ENCODE measurements around the gene PPP2R1A. TPM values are rescaled to one million over a fixed set of nuclear protein-coding genes. Genes with fewer than 3 reads are reported as not detected.
"Not testable (repeated sequence)": the region's sequence is repeated elsewhere in the genome, so short reads cannot be mapped to it uniquely, and the experiment has no call there.

PPP2R1A gene
- total RNA-seq, 1 experiment from 2014 or later = 226 TPM

GRCh38 chr19:52198678-52199077 is 8.8 kb downstream of the PPP2R1A start:
- DNase-seq (ENCODE audit: low spot score) = no peak
- in situ Hi-C loops (cut with HindIII; ENCODE audit: low sequenced_read_pairs) = no loop called here

GRCh38 chr19:52200044-52200443 is 10.2 kb downstream of the PPP2R1A start:
- DNase-seq (ENCODE audit: low spot score) = no peak
- in situ Hi-C loops (cut with HindIII; ENCODE audit: low sequenced_read_pairs) = no loop called here

GRCh38 chr19:52200755-52201391 is 11.0 kb downstream of the PPP2R1A start:
- in situ Hi-C loops (cut with HindIII; ENCODE audit: low sequenced_read_pairs); DNase-seq (ENCODE audit: low spot score): not testable (repeated sequence)

GRCh38 chr19:52206481-52206880 is 16.6 kb downstream of the PPP2R1A start:
- in situ Hi-C loops (cut with HindIII; ENCODE audit: low sequenced_read_pairs) = no loop called here
- no peak for DNase-seq (ENCODE audit: low spot score)

GRCh38 chr19:52211203-52211602 is 21.4 kb downstream of the PPP2R1A start:
- no peak for DNase-seq (ENCODE audit: low spot score)
- in situ Hi-C loops (cut with HindIII; ENCODE audit: low sequenced_read_pairs) = no loop called here

GRCh38 chr19:52211926-52212571 is 22.2 kb downstream of the PPP2R1A start:
- no peak for DNase-seq (ENCODE audit: low spot score)
- in situ Hi-C loops (cut with HindIII; ENCODE audit: low sequenced_read_pairs) = no loop called here

GRCh38 chr19:52212572-52213255 is 22.9 kb downstream of the PPP2R1A start:
- no peak for DNase-seq (ENCODE audit: low spot score)
- in situ Hi-C loops (cut with HindIII; ENCODE audit: low sequenced_read_pairs) = no loop called here

GRCh38 chr19:52214241-52214640 is 24.4 kb downstream of the PPP2R1A start:
- no peak for DNase-seq (ENCODE audit: low spot score)
- in situ Hi-C loops (cut with HindIII; ENCODE audit: low sequenced_read_pairs) = no loop called here

GRCh38 chr19:52216401-52216800 is 26.5 kb downstream of the PPP2R1A start:
- in situ Hi-C loops (cut with HindIII; ENCODE audit: low sequenced_read_pairs) = no loop called here

GRCh38 chr19:52217576-52217975 is 27.7 kb downstream of the PPP2R1A start:
- DNase-seq (ENCODE audit: low spot score) = no peak
- in situ Hi-C loops (cut with HindIII; ENCODE audit: low sequenced_read_pairs) = no loop called here

More at GRCh38 chr19:52216401-52216800, 26.5 kb downstream of the PPP2R1A start:
- no peak for DNase-seq (ENCODE audit: low spot score)

GRCh38 chr19:52219611-52220010 is 29.8 kb downstream of the PPP2R1A start:
- in situ Hi-C loops (cut with HindIII; ENCODE audit: low sequenced_read_pairs) = no loop called here
- DNase-seq (ENCODE audit: low spot score) = no peak

GRCh38 chr19:52221031-52221430 is 31.2 kb downstream of the PPP2R1A start:
- in situ Hi-C loops (cut with HindIII; ENCODE audit: low sequenced_read_pairs) = no loop called here
- DNase-seq (ENCODE audit: low spot score) = no peak

- in situ Hi-C loops (cut with HindIII; ENCODE audit: low sequenced_read_pairs) = no loop called here
- DNase-seq (ENCODE audit: low spot score) = no peak
Measured at GRCh38 chr19:52221831-52222375, 32.1 kb downstream of the PPP2R1A start.

- no peak for DNase-seq (ENCODE audit: low spot score)
- in situ Hi-C loops (cut with HindIII; ENCODE audit: low sequenced_read_pairs) = no loop called here
Measured at GRCh38 chr19:52224211-52224610, 34.4 kb downstream of the PPP2R1A start.

GRCh38 chr19:52226652-52227051 is 36.8 kb downstream of the PPP2R1A start:
- in situ Hi-C loops (cut with HindIII; ENCODE audit: low sequenced_read_pairs) = no loop called here
- no peak for DNase-seq (ENCODE audit: low spot score)

GRCh38 chr19:52227196-52227940 is 37.5 kb downstream of the PPP2R1A start:
- DNase-seq (ENCODE audit: low spot score) = no peak
- in situ Hi-C loops (cut with HindIII; ENCODE audit: low sequenced_read_pairs) = no loop called here

- DNase-seq (ENCODE audit: low spot score) = no peak
- in situ Hi-C loops (cut with HindIII; ENCODE audit: low sequenced_read_pairs) = no loop called here
Measured at GRCh38 chr19:52227980-52228379, 38.1 kb downstream of the PPP2R1A start.

GRCh38 chr19:52229524-52229923 is 39.7 kb downstream of the PPP2R1A start:
- DNase-seq (ENCODE audit: low spot score) = no peak
- in situ Hi-C loops (cut with HindIII; ENCODE audit: low sequenced_read_pairs) = no loop called here

- in situ Hi-C loops (cut with HindIII; ENCODE audit: low sequenced_read_pairs) = no loop called here
- DNase-seq (ENCODE audit: low spot score) = no peak
Measured at GRCh38 chr19:52230685-52231084, 40.8 kb downstream of the PPP2R1A start.
